Jurkat, Clone E6-1 (cell line): ENCODE results near the gene FLNB. TPM values are rescaled to one million over a fixed set of nuclear protein-coding genes. Genes with fewer than 3 reads are reported as not detected.

Experiments
- DNase-seq: peaks from one replicate; pipeline ENCODE4 v3.0.0-alpha.2; 2011; ENCODE audit warnings: low read depth, low spot score
- H3K4me3 ChIP-seq: 2 replicates; pipeline ENCODE4 v1.5.1; 2011; ENCODE audit warnings: mild to moderate bottlenecking, low read length, control low read depth, moderate library complexity
- polyA plus RNA-seq: library from polyadenylated mRNA; unstranded; fragments of >200 nt; gene quantifications from one replicate; pipeline ENCODE4 v1.2.1, GENCODE V29; 2012; ENCODE audit warnings: missing spikeins; ENCODE audit not compliant: insufficient read length, insufficient read depth

Gene FLNB, protein sequence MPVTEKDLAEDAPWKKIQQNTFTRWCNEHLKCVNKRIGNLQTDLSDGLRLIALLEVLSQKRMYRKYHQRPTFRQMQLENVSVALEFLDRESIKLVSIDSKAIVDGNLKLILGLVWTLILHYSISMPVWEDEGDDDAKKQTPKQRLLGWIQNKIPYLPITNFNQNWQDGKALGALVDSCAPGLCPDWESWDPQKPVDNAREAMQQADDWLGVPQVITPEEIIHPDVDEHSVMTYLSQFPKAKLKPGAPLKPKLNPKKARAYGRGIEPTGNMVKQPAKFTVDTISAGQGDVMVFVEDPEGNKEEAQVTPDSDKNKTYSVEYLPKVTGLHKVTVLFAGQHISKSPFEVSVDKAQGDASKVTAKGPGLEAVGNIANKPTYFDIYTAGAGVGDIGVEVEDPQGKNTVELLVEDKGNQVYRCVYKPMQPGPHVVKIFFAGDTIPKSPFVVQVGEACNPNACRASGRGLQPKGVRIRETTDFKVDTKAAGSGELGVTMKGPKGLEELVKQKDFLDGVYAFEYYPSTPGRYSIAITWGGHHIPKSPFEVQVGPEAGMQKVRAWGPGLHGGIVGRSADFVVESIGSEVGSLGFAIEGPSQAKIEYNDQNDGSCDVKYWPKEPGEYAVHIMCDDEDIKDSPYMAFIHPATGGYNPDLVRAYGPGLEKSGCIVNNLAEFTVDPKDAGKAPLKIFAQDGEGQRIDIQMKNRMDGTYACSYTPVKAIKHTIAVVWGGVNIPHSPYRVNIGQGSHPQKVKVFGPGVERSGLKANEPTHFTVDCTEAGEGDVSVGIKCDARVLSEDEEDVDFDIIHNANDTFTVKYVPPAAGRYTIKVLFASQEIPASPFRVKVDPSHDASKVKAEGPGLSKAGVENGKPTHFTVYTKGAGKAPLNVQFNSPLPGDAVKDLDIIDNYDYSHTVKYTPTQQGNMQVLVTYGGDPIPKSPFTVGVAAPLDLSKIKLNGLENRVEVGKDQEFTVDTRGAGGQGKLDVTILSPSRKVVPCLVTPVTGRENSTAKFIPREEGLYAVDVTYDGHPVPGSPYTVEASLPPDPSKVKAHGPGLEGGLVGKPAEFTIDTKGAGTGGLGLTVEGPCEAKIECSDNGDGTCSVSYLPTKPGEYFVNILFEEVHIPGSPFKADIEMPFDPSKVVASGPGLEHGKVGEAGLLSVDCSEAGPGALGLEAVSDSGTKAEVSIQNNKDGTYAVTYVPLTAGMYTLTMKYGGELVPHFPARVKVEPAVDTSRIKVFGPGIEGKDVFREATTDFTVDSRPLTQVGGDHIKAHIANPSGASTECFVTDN (N-terminal part only)
- polyA plus RNA-seq = 56.0 TPM

DNA sequence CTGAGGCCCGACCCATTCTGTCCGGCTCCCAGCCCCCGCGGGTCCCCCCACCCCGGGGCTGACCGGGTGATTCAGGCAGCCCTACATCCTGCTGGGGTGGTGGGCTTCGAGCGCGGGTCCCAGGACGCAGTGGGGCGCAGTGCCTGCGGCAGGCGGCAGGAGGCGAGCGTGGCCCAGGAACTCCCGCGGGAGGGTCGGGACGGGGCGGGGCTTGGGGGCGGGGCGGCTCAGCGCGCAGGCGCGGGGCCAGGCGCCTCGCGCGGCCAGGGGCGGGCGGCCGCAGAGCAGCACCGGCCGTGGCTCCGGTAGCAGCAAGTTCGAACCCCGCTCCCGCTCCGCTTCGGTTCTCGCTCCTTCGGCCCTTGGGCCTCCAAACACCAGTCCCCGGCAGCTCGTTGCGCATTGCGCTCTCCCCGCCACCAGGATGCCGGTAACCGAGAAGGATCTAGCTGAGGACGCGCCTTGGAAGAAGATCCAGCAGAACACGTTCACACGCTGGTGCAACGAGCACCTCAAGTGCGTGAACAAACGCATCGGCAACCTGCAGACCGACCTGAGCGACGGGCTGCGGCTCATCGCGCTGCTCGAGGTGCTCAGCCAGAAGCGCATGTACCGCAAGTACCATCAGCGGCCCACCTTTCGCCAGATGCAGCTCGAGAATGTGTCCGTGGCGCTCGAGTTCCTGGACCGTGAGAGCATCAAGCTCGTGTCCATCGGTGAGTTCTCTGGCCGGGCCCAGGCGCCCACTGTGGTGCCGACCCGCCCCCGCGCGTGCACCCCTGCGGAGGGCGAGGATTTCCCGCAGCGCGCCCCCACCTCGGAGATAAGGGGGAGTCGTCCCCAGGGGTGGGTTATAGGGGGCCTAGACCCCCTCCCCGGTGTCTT lies at the start of gene FLNB:
TSS of gene FLNB (plus strand) at position 282 of the 885 bp plus-strand sequence. CDS start at position 425, 143 bp downstream.
- peak within 1 kb of the TSS; percentile 79 for H3K4me3 ChIP-seq
- DNase-seq = no peak

DNA sequence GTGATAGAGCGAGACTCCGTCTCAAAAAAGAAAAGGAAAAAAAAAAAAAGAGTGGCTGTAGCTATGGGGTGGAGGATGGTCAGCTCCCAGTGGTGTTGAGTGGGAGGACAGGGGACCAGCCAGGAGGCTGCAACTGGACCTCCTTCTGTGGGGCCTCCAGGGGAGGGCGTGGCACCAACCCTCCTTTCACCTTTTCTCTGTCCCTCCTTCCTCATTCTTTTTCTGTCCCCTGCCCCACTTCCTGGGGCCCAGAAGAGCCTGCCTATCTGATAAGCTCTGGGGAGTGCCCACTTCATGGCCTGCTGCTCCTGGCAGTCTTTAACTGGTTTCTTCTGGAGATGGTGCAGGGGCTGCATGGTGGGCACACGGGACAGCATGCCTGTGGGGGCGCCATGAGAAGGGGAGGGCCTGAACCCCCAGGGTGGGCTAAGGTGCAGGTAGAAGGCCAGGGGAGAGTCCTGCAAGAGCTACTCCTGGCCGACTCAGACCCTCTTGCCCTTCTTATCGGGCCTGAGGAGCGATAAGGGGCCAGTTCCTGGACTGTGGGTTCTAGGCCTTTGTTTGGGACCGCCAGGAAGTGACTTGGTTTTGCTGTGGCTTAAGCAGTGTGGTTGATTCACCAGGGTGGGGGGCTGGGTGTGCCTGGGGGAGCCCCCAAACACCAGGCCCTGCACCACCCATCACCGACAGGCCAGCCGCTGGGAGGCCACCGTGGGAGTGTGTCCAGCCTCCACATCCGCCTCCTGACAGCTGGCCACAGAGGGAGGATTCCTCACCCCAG lies 49.4 kb upstream of the FLNB start:
- no peak overlapping the region for H3K4me3 ChIP-seq

DNA sequence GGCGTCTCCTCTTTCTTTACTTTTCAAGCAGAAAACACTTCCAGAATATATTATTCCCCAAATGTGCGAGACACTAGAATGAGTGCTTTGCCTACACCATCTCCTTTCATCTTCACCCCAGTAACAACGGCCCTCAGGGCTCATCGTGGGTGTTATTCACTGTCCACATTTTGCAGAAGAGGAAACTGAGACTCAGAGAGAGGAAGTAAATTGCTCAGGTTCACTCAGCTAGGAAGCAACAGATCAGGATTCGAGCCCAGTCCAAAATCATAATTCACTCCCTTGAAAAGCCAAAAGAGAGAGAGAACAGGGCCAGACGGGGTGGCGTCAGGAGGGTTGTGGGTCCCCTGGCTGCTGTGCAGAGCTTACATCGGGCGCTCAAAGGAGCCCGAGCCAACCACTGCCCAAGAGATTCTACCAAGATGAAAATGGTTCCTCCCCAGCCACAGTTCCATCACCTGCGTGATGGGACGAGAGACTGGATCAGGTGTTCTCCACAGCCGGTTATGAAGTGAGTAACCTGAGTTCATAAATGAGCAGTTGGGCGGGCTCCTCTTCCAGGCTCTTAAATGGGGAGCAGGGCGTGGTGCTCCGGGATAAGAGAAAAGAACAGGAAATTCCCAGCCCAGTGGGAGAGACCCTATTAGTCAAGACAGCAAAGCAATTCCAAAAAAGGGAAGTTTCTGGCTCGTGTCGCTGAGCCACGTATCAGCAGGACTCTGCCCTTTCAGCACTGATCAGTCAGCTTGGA lies 48.6 kb upstream of the FLNB start:
- H3K4me3 ChIP-seq = no peak overlapping the region
- no peak for DNase-seq

More for the DNA sequence above, 49.4 kb upstream of the FLNB start:
- no peak for DNase-seq

DNA sequence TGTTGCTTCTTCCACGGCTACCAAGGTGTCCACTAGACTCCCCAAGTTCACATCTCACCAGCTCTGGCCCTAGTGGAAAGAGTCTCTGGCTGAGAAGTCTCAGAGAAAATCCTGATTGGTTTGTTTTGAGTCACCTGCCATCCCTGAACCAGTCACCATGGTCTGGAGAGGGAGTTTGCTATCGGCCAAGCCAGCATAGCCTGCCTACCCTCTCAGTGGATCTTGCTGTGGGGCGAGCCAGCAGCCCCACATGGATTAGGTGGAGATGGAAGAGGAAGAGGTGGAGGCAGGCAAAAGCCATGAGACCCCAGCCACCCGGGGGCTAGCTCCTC lies 48.1 kb upstream of the FLNB start:
- no peak overlapping the region for H3K4me3 ChIP-seq
- DNase-seq = no peak

DNA sequence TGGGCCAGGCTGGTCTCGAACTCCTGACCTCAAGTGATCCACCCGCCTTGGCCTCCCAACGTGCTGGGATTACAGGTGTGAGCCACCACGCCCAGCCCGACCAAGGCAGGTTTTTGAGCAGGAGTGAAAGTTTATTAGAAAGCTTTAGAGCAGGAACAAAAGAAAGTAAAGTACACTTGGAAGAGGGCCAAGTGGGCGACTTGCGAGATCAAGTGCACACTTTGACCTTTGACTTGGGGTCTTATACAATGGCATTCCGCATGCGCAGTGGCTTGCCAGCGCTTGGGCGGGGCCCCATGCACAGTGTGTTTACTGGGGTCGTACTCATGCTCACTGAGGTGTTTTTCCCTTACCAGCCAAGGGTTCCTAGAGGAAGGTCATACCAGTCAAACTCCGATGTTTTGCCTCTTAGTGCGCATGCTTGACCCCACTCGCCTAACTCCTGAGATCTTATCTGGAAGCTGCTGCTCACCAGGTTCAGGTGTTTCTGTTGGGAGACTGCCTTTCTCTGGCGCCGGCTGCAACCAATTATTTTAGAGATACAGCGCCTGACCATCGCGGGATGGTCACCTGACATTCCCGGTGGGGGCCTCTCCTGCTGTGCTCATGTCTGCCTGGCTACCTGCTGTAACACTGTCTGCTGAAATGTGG lies 46.9 kb upstream of the FLNB start:
- DNase-seq = no peak
- no peak overlapping the region for H3K4me3 ChIP-seq

DNA sequence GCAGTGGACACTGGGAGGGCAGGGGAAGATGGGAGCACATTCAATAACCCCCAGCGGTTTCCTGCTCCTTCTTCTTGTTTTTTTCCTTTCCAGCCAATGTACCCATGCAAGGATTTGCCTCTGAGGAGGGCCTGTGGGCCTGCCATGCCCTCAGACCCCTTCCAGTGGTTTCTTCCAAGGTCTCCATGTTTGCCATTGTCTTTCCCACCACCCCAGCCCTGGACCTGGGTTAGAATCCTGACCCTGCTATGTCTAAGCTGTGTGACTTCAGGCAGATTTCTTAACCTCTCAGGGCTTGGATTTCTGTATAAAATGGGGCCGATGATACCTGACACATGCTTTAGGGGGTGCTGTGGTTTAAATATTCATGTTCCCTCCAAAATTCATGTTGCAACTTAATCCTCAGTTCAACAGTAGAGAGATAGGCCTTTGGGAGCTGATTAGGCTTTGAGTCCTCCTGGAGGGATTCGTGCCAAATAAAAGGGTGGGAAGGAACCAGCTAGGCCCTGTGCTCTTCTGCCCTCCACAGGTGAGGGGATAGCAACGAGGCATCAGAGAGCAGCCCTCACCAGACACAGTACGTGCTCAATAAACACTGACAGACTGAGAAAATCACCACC lies 46.3 kb upstream of the FLNB start:
- peak; percentile 58 for DNase-seq

DNA sequence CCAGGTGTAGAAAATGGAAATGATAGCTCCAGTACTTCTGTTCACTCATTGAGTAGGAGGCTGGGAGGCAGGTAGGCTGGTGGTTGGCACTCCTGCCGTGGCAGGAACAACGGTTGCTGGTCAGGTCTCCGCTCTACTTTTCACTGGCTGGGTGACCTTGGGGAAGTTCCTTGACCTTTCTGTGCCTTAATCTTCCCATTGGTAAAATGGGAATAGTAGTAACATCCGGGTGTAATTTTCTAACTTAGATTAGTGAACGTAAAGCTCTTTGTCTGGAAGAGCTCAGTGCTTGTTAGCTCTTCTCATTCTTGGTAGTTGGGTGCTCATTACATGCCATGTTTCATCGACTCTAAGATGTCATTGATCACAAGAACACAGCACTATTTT lies 45.8 kb upstream of the FLNB start:
- H3K4me3 ChIP-seq = no peak overlapping the region
- no peak for DNase-seq

More for the DNA sequence above, 46.3 kb upstream of the FLNB start:
- no peak overlapping the region for H3K4me3 ChIP-seq

DNA sequence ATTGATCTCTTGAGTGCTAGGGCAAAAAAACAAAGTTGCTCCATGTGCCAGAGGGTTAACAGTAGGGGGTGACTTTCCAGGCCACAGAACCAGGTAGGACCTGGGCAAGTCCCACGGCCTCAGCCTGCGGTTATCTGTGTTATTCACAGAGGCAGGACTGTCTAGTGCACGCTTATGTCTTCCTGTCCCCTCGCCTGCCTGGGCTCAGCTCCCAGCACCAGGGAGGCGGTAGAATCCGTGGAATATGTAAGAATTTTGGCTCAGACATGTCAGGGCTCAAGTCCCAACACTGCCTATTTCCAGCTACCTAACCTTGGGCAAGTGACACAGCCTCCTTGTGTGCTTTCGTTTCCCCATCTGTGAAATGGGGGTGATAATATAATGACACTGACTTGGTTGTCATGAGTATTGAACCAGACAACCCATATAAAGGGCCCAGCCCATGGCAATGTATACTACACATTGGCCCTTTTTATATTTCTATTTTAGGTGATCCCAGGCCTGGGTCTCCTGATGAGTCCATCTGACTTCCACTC lies 44.3 kb upstream of the FLNB start:
- no peak overlapping the region for H3K4me3 ChIP-seq
- no peak for DNase-seq

DNA sequence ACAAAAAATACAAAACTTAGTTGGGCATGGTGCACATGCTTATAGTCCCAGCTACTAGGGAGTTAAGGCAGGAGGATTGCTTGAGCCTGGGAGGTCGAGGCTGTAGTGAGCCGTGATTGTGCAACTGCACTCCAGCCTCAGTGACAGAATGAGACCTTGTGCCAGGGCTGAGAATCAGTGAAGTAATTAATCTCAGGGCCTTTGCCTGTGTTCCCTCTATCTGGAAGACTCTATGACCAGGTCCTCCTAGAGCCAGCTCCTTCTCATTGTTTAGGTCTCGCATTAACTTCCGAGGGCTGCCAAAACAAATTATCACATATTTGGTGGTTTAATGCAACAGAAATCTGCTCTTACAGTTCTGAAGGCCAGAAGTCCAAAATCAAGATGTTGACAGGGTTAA lies 41.4 kb upstream of the FLNB start:
- H3K4me3 ChIP-seq = no peak overlapping the region
- no peak for DNase-seq

DNA sequence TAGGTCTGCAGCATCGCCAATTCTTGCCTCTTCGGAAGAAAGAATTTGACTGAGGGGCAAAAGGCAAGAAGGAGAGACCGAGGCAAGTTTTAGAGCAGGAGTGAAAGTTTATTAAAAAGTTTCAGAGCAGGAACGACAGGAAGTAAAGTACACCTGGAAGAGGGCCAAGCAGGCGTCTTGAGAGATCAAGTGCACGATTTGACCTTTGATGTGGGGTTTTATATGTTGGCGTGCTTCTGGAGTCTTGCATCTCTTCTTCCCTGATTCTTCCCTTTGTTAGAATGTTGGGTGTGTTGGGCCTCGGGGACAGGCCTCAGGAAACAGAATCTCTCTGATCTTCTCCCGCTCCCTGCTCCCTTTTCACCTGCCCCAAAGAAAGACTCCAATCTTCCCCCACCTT lies 40.6 kb upstream of the FLNB start:
- DNase-seq = peak; percentile 96
- H3K4me3 ChIP-seq = peak overlapping the region; percentile 16

DNA sequence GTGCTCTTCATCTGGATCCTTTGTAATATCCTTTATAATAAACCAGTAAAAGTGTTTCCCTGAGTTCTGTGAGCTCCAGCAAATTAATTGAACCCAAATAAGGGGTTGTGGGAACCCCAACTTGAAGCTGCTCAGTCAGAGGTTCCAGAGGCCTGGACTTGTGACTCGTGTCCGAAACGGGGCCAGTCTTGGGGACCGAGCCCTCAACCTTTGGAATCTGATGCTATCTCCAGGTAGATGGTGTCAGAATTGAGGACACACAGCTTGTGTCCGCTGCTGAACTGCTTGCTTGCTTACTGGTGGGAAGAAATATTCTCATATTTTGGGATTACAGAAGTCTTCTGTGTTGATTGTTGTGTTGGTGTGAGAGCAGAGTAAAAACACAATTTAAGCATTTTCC lies 39.7 kb upstream of the FLNB start:
- H3K4me3 ChIP-seq = no peak overlapping the region
- DNase-seq = no peak

DNA sequence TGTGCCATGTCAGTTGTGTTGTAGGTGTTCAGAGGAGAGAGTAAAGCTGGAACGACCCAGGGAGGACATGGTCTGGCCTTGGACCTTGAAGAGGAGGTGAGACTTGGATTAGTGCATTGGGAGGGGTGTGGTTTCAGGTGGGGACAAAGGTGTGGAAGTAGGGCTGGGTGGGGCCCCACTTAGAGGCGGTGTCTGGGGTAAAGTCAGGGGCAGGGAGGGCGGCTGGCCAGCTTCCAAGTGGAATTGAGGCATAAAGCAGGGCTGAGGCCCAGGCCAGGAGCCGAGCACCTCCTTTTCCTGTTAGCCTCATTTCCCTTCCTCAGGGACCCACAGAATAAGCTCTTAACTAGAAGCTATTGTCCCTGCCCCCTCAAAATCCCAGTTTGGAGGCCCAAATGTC lies 36.2 kb upstream of the FLNB start:
- DNase-seq = no peak
- no peak overlapping the region for H3K4me3 ChIP-seq

DNA sequence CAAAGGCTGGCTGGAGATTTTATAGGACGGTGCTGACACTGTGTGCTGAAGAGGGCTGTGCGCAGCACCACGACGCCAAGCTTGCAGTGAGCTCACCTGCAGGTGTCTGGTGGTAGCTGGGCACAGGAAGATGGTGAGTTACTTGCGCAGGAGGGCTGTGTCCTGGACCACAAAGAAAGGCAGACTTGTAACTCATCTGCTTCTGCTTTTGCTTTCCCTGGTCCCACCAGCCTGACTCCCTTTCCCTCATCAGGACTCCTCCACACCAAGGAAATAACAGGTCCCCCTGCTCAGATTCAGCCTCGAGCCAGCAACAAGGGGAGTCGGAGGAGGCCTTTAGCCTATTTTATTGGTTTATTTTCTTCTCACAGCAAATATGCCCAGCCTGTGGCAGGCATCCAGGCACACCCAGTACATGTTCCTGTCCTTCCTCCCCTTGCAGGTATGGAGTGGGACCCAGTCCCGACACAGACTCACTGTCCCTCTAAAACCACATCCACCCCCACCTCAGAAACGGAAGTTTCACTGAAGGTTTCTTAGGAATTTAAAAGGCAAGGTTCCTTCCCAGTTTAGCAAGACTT lies 35.6 kb upstream of the FLNB start:
- no peak overlapping the region for H3K4me3 ChIP-seq
- DNase-seq = no peak

DNA sequence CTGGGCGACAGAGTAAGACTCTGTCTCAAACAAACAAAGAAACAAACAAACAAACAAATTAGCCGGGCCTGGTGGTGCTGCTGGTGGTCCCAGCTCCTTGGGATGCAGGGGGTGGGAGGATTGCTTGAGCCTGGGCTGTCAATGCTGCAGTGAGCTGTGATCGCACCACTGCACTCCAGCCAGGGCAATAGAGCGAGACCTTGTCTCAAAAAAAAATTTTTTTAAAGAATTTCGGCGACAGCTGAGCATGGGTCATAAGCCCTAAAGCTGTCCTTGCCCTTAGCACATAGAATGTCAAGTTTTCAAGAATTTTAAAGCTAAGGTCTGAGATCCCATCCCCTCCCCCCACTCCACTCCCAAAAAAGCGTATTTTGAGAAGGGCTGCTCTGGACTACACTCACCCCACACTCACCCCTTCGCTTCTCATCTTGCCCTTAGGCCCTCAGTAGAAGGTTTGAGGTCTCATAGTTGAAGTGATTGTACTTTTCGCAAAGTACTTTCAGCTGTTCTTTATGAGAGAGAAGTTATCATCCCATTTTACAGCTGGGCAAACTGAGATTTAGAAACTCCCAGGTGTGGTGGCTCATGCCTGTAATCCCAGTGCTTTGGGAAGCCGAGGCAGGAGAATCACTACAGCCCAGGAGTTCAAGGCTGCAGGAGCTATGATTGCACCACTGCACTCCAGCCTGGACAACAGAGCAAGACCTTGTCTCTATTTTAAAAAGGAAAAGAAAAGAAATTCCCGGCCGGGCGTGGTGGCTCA lies 34.3 kb upstream of the FLNB start:
- no peak overlapping the region for H3K4me3 ChIP-seq

DNA sequence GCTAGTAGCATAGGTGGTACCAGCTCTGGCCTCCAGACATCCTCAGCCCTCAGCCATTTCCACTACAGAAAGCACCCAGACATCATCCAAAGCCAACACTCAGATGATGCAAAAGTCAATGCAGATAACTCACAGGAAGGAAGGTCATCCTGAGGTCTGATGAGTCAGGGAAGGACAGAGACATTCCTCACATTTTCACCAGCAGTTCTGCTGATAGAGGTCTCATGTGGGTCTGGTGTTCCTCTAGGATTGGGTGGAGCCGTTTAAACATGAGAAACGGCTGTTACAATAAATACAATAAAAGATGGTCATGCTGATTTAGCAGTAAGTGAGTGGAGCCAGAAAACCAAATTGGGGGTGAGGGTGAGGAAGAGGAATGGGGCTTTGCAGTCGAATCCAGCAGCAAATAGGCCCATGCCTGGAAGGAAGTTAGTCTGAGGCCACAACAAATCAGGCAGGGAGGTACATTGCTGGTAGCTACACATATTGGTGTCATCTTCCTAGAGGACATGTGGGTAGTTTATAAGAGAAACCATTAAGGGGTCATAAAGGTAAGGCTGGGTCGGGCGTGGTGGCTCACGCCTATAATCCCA lies 33.3 kb upstream of the FLNB start:
- no peak overlapping the region for H3K4me3 ChIP-seq
- DNase-seq = no peak

More for the DNA sequence above, 34.3 kb upstream of the FLNB start:
- no peak for DNase-seq
